Adrenal gland (tissue), 12 donors: Measurements from ENCODE around the gene ZSCAN2. TPM values are rescaled to one million over a fixed set of nuclear protein-coding genes. Genes with fewer than 3 reads are reported as not detected.
"Not testable (repeated sequence)": the region's sequence is repeated elsewhere in the genome, so short reads cannot be mapped to it uniquely, and the experiment has no call there.

Experiments used
- DNase-seq, 7 donors: peaks; one replicate each; pipeline ENCODE4 v3.0.0-alpha.2; 2019 to 2020
- H3K27ac ChIP-seq, 5 donors: fragments of 200-600 bp; sonication (generic) in 4 of 5; 1 replicate in 3 of 5; 2 replicates in 2 of 5; pipeline versions ENCODE4 v1.5.1 to v1.8.0; 2016 to 2020; ENCODE audit warnings: mild to moderate bottlenecking in 1 of 5
- H3K27me3 ChIP-seq: fragments of 200-600 bp; 2 replicates; pipeline ENCODE4 v1.8.0; 2021
- H3K36me3 ChIP-seq, 2 donors: fragments of 200-600 bp; replicated peaks in 1 of 2; 1 replicate in 1 of 2; 2 replicates in 1 of 2; pipeline versions ENCODE4 v1.5.1 to v1.8.0; 2018 to 2022
- H3K4me1 ChIP-seq, 2 donors: fragments of 200-600 bp; replicated peaks in 1 of 2; 1 replicate in 1 of 2; 2 replicates in 1 of 2; pipeline versions ENCODE4 v1.5.1 to v1.8.0; 2018 to 2021
- H3K4me3 ChIP-seq, 4 donors: fragments of 200-600 bp; sonication (generic) in 3 of 4; one replicate each; pipeline ENCODE4 v1.5.1; 2016 to 2018
- H3K9me3 ChIP-seq, 3 donors: fragments of 200-600 bp; sonication (generic) in 1 of 3; replicated peaks in 1 of 3; 1 replicate in 2 of 3; 2 replicates in 1 of 3; pipeline versions ENCODE4 v1.5.1 to v1.8.0; 2016 to 2021
- CTCF ChIP-seq, 6 experiments: fragments of 450-650 bp in 4 of 6; fragments of 200-600 bp in 2 of 6; sonication (generic) in 1 of 6; IDR thresholded peaks; 1 replicate in 5 of 6; 2 replicates in 1 of 6; pipeline versions ENCODE4 v1.5.1 to v1.8.0; 2016 to 2021; ENCODE audit warnings: antibody characterized with exemption in 6 of 6, mild to moderate bottlenecking in 2 of 6, moderate library complexity in 1 of 6
- POLR2A ChIP-seq, 2 donors: fragments of 450-650 bp; IDR thresholded peaks; one replicate each; pipeline ENCODE4 v1.6.1; 2017; ENCODE audit warnings: antibody characterized with exemption in 2 of 2, mild to moderate bottlenecking in 2 of 2, moderate library complexity in 1 of 2
- whole genome bisulfite sequencing, 4 donors: extraction: QIAGEN DNeasy Blood & Tissue Kit in 2 of 4; methylation state at CpG; one replicate each; pipeline versions ENCODE4 v1.1.5 to v1.1.7; 2013 to 2017; 5-methylcytosine and 5-hydroxymethylcytosine counted together
- intact Hi-C, 2 donors: fragments of 100-400 bp; cut with DNase I; formaldehyde crosslinking; loops; one replicate each; pipeline versions ENCODE4 v1.14.1 to v1.15.0; 2022 to 2023
- polyA plus RNA-seq, 3 donors: library from polyadenylated mRNA; stranded (reverse); fragments of 200-250 nt in 2 of 3; fragments of 350-450 nt in 1 of 3; fragmentation: Illumina TruSeq in 1 of 3; extraction: RNeasy Lipid Tissue Mini Kit (QIAGEN cat#74804) in 1 of 3; gene quantifications; one replicate each; pipeline ENCODE4 v1.2.3, GENCODE V29; 2013 to 2014
- total RNA-seq, 9 donors: library from RNA; depleted of rRNA in 4 of 9; stranded (reverse); fragments of >200 nt in 4 of 9; fragments of 120-200 nt in 1 of 9; fragmentation: NEBNext Ultra II Directional in 1 of 9; extraction: Animal tissue kit (Norgen Biotek cat#: 25700) in 1 of 9; gene quantifications; one replicate each; pipeline versions ENCODE4 v1.1.0 to v1.2.4, GENCODE V29; 2013 to 2023
- donor health status: healthy with polysubstance abuse.
- donor health status: Bipolar disorder and iron deficiency.
- donor health status: DM: yes; HTN: yes; CAD: no.
- donor health status: DM: no; HTN: no; CAD: no.
- donor health status: DM: no; HTN: no; CAD: no.
- donor health status: DM: yes; HTN: yes; CAD: no.

Gene ZSCAN2
- total and polyA plus RNA-seq, 12 donors = 3.8 to 16.9 (median 10.4) TPM

- WGBS, 4 donors = 80 to 84% (median 82%) methylated on average over 2 of the region's 2 CpGs
- Histone ChIP-seq H3K27me3 (no peaks in the 10 kb centered on the region), H3K9me3 (no peaks in the 10 kb centered on the region), H3K36me3 (no peaks in the 10 kb centered on the region), H3K4me3 (no peak overlapping the region), H3K27ac (no peak overlapping the region), H3K4me1 (peaks cover 0 to 10% of the 10 kb centered on the region in 2 donors)
- no peak for TF ChIP-seq POLR2A (IDR thresholded peaks at IDR 0.05)
- TF ChIP-seq CTCF (IDR thresholded peaks at IDR 0.05) = no peak
- no peak for DNase-seq
- intact Hi-C loops = no loop called here
Measured at GRCh38 chr15:84582583-84583157, 18.1 kb upstream of the ZSCAN2 start.

- H3K4me1 ChIP-seq, H3K27me3 ChIP-seq, H3K4me3 ChIP-seq, H3K36me3 ChIP-seq, intact Hi-C loops, H3K9me3 ChIP-seq, DNase-seq, H3K27ac ChIP-seq: not testable (repeated sequence)
- 33 to 46% (median 45%) methylated on average over 4 of the region's 4 CpGs for WGBS, 4 donors
Measured at GRCh38 chr15:84583921-84584320, 16.9 kb upstream of the ZSCAN2 start.

- TF ChIP-seq CTCF (IDR thresholded peaks at IDR 0.05) = no peak
- TF ChIP-seq POLR2A (IDR thresholded peaks at IDR 0.05) = no peak
- H3K4me1 ChIP-seq = no peaks in the 10 kb centered on the region
- no peak overlapping the region for H3K27ac ChIP-seq
- peak in 2 of 7 donors; percentile 13 to 34 for DNase-seq
- H3K4me3 ChIP-seq = no peak overlapping the region
- no peaks in the 10 kb centered on the region for H3K9me3 ChIP-seq
- intact Hi-C loops = no loop called here
- H3K36me3 ChIP-seq = no peaks in the 10 kb centered on the region
- WGBS, 4 donors = 68 to 87% (median 77%) methylated on average over 5 to 6 of the region's 6 CpGs
- H3K27me3 ChIP-seq = no peaks in the 10 kb centered on the region
Measured at GRCh38 chr15:84586696-84587095, 14.1 kb upstream of the ZSCAN2 start.

GRCh38 chr15:84588053-84588874 lies 12.5 kb upstream of the ZSCAN2 start:
- Histone ChIP-seq H3K4me1 (no peaks in the 10 kb centered on the region), H3K27me3 (no peaks in the 10 kb centered on the region), H3K9me3 (no peaks in the 10 kb centered on the region), H3K36me3 (no peaks in the 10 kb centered on the region), H3K27ac (peak overlapping the region in 1 of 5 donors; percentile 42), H3K4me3 (peak overlapping the region in 1 of 4 donors; percentile 8)
- DNase-seq = peak; percentile 89 to 95 (median 92)
- TF ChIP-seq CTCF (IDR thresholded peaks at IDR 0.05) = peak; percentile 52 to 90 (median 74)
- no peak for TF ChIP-seq POLR2A (IDR thresholded peaks at IDR 0.05)
- 24 to 26% (median 25%) methylated on average over 21 to 26 of the region's 26 CpGs for WGBS, 4 donors
- intact Hi-C loops = no loop called here
